ENCODE results near the gene MAGOHB.

The MAGOHB gene

GRCh38 chr12:10635306-10635705 lies 21.9 kb upstream of the MAGOHB start:
- Histone ChIP-seq H3K27me3 (ENCODE audit: control insufficient read depth in 1 of 2, insufficient read depth in 2 of 2, low read length in 2 of 2) (no peaks in the 10 kb centered on the region), H3K9me3 (ENCODE audit: control insufficient read depth in 1 of 2, low read length in 2 of 2) (no peaks in the 10 kb centered on the region), H3K9ac (ENCODE audit: low read depth in 1 of 2, low read length in 2 of 2) (no peak overlapping the region), H3K27ac (ENCODE audit: low read depth, low read length) (no peak overlapping the region), H3K4me3 (ENCODE audit: low read depth in 1 of 2, low read length in 2 of 2) (no peak overlapping the region), H3K36me3 (ENCODE audit: control insufficient read depth in 1 of 2, insufficient read depth in 2 of 2, low read length in 2 of 2) (no peaks in the 10 kb centered on the region), H3K4me1 (ENCODE audit: control insufficient read depth in 1 of 2, insufficient read depth in 2 of 2, low read length in 2 of 2) (peaks cover 5 to 20% of the 10 kb centered on the region in 2 donors)

- Histone ChIP-seq H3K4me1 (ENCODE audit: control insufficient read depth in 1 of 2, insufficient read depth in 2 of 2, low read length in 2 of 2) (peaks cover 5 to 17% of the 10 kb centered on the region in 2 donors), H3K36me3 (ENCODE audit: control insufficient read depth in 1 of 2, insufficient read depth in 2 of 2, low read length in 2 of 2) (no peaks in the 10 kb centered on the region), H3K9me3 (ENCODE audit: control insufficient read depth in 1 of 2, low read length in 2 of 2) (no peaks in the 10 kb centered on the region), H3K9ac (ENCODE audit: low read depth in 1 of 2, low read length in 2 of 2) (no peak overlapping the region), H3K27ac (ENCODE audit: low read depth, low read length) (no peak overlapping the region), H3K27me3 (ENCODE audit: control insufficient read depth in 1 of 2, insufficient read depth in 2 of 2, low read length in 2 of 2) (no peaks in the 10 kb centered on the region), H3K4me3 (ENCODE audit: low read depth in 1 of 2, low read length in 2 of 2) (no peak overlapping the region)
Observed at GRCh38 chr12:10634427-10634826, 21.0 kb upstream of the MAGOHB start.

- H3K27ac ChIP-seq (ENCODE audit: low read depth, low read length), result no peak overlapping the region
- H3K9ac ChIP-seq (ENCODE audit: low read depth in 1 of 2, low read length in 2 of 2), result no peak overlapping the region
- no peaks in the 10 kb centered on the region for H3K36me3 ChIP-seq (ENCODE audit: control insufficient read depth in 1 of 2, insufficient read depth in 2 of 2, low read length in 2 of 2)
- H3K4me3 ChIP-seq (ENCODE audit: low read depth in 1 of 2, low read length in 2 of 2), result no peak overlapping the region
- H3K9me3 ChIP-seq (ENCODE audit: control insufficient read depth in 1 of 2, low read length in 2 of 2), result no peaks in the 10 kb centered on the region
- H3K27me3 ChIP-seq (ENCODE audit: control insufficient read depth in 1 of 2, insufficient read depth in 2 of 2, low read length in 2 of 2), result no peaks in the 10 kb centered on the region
- H3K4me1 ChIP-seq (ENCODE audit: control insufficient read depth in 1 of 2, insufficient read depth in 2 of 2, low read length in 2 of 2), result peaks cover 5 to 9% of the 10 kb centered on the region in 2 donors
Observed at GRCh38 chr12:10633541-10633940, 20.1 kb upstream of the MAGOHB start.

- Histone ChIP-seq H3K4me1 (ENCODE audit: control insufficient read depth in 1 of 2, insufficient read depth in 2 of 2, low read length in 2 of 2) (no peaks in the 10 kb centered on the region), H3K4me3 (ENCODE audit: low read depth in 1 of 2, low read length in 2 of 2) (no peak overlapping the region), H3K9me3 (ENCODE audit: control insufficient read depth in 1 of 2, low read length in 2 of 2) (no peaks in the 10 kb centered on the region), H3K27me3 (ENCODE audit: control insufficient read depth in 1 of 2, insufficient read depth in 2 of 2, low read length in 2 of 2) (no peaks in the 10 kb centered on the region), H3K36me3 (ENCODE audit: control insufficient read depth in 1 of 2, insufficient read depth in 2 of 2, low read length in 2 of 2) (no peaks in the 10 kb centered on the region), H3K9ac (ENCODE audit: low read depth in 1 of 2, low read length in 2 of 2) (no peak overlapping the region), H3K27ac (ENCODE audit: low read depth, low read length) (no peak overlapping the region)
Observed at GRCh38 chr12:10632226-10632625, 18.8 kb upstream of the MAGOHB start.

GRCh38 chr12:10624605-10625004 lies 11.2 kb upstream of the MAGOHB start:
- H3K4me1 ChIP-seq (ENCODE audit: control insufficient read depth in 1 of 2, insufficient read depth in 2 of 2, low read length in 2 of 2), result no peaks in the 10 kb centered on the region
- no peak overlapping the region for H3K4me3 ChIP-seq (ENCODE audit: low read depth in 1 of 2, low read length in 2 of 2)
- no peak overlapping the region for H3K9ac ChIP-seq (ENCODE audit: low read depth in 1 of 2, low read length in 2 of 2)
- no peak overlapping the region for H3K27ac ChIP-seq (ENCODE audit: low read depth, low read length)
- H3K9me3 ChIP-seq (ENCODE audit: control insufficient read depth in 1 of 2, low read length in 2 of 2), result no peaks in the 10 kb centered on the region
- H3K27me3 ChIP-seq (ENCODE audit: control insufficient read depth in 1 of 2, insufficient read depth in 2 of 2, low read length in 2 of 2), result no peaks in the 10 kb centered on the region
- peaks cover 0 to 5% of the 10 kb centered on the region in 2 donors for H3K36me3 ChIP-seq (ENCODE audit: control insufficient read depth in 1 of 2, insufficient read depth in 2 of 2, low read length in 2 of 2)

- H3K27me3 ChIP-seq (ENCODE audit: control insufficient read depth in 1 of 2, insufficient read depth in 2 of 2, low read length in 2 of 2), result no peaks in the 10 kb centered on the region
- no peaks in the 10 kb centered on the region for H3K4me1 ChIP-seq (ENCODE audit: control insufficient read depth in 1 of 2, insufficient read depth in 2 of 2, low read length in 2 of 2)
- H3K9me3 ChIP-seq (ENCODE audit: control insufficient read depth in 1 of 2, low read length in 2 of 2), result no peaks in the 10 kb centered on the region
- no peak overlapping the region for H3K27ac ChIP-seq (ENCODE audit: low read depth, low read length)
- H3K4me3 ChIP-seq (ENCODE audit: low read depth in 1 of 2, low read length in 2 of 2), result no peak overlapping the region
- no peak overlapping the region for H3K9ac ChIP-seq (ENCODE audit: low read depth in 1 of 2, low read length in 2 of 2)
- peaks cover 0 to 5% of the 10 kb centered on the region in 2 donors for H3K36me3 ChIP-seq (ENCODE audit: control insufficient read depth in 1 of 2, insufficient read depth in 2 of 2, low read length in 2 of 2)
Observed at GRCh38 chr12:10623131-10623530, 9.7 kb upstream of the MAGOHB start.

GRCh38 chr12:10621278-10621677 lies 7.9 kb upstream of the MAGOHB start:
- H3K4me1 ChIP-seq (ENCODE audit: control insufficient read depth in 1 of 2, insufficient read depth in 2 of 2, low read length in 2 of 2), result no peaks in the 10 kb centered on the region
- H3K4me3 ChIP-seq (ENCODE audit: low read depth in 1 of 2, low read length in 2 of 2), result no peak overlapping the region
- no peaks in the 10 kb centered on the region for H3K9me3 ChIP-seq (ENCODE audit: control insufficient read depth in 1 of 2, low read length in 2 of 2)
- H3K27me3 ChIP-seq (ENCODE audit: control insufficient read depth in 1 of 2, insufficient read depth in 2 of 2, low read length in 2 of 2), result no peaks in the 10 kb centered on the region
- H3K27ac ChIP-seq (ENCODE audit: low read depth, low read length), result no peak overlapping the region
- H3K36me3 ChIP-seq (ENCODE audit: control insufficient read depth in 1 of 2, insufficient read depth in 2 of 2, low read length in 2 of 2), result peaks cover 0 to 5% of the 10 kb centered on the region in 2 donors
- H3K9ac ChIP-seq (ENCODE audit: low read depth in 1 of 2, low read length in 2 of 2), result no peak overlapping the region

GRCh38 chr12:10620078-10620779 lies 6.8 kb upstream of the MAGOHB start:
- no peak overlapping the region for H3K27ac ChIP-seq (ENCODE audit: low read depth, low read length)
- peaks cover 0 to 5% of the 10 kb centered on the region in 2 donors for H3K36me3 ChIP-seq (ENCODE audit: control insufficient read depth in 1 of 2, insufficient read depth in 2 of 2, low read length in 2 of 2)
- no peaks in the 10 kb centered on the region for H3K9me3 ChIP-seq (ENCODE audit: control insufficient read depth in 1 of 2, low read length in 2 of 2)
- no peak overlapping the region for H3K9ac ChIP-seq (ENCODE audit: low read depth in 1 of 2, low read length in 2 of 2)
- H3K4me3 ChIP-seq (ENCODE audit: low read depth in 1 of 2, low read length in 2 of 2), result no peak overlapping the region
- H3K4me1 ChIP-seq (ENCODE audit: control insufficient read depth in 1 of 2, insufficient read depth in 2 of 2, low read length in 2 of 2), result no peaks in the 10 kb centered on the region
- no peaks in the 10 kb centered on the region for H3K27me3 ChIP-seq (ENCODE audit: control insufficient read depth in 1 of 2, insufficient read depth in 2 of 2, low read length in 2 of 2)

- Histone ChIP-seq H3K4me1 (ENCODE audit: control insufficient read depth in 1 of 2, insufficient read depth in 2 of 2, low read length in 2 of 2) (peaks cover 0 to 3% of the 10 kb centered on the region in 2 donors), H3K36me3 (ENCODE audit: control insufficient read depth in 1 of 2, insufficient read depth in 2 of 2, low read length in 2 of 2) (peaks cover 0 to 5% of the 10 kb centered on the region in 2 donors), H3K27ac (ENCODE audit: low read depth, low read length) (no peak overlapping the region)
Observed at GRCh38 chr12:10618338-10618987, 5.1 kb upstream of the MAGOHB start.

GRCh38 chr12:10617863-10618262 lies 4.5 kb upstream of the MAGOHB start:
- H3K27ac ChIP-seq (ENCODE audit: low read depth, low read length), result no peak overlapping the region

More at GRCh38 chr12:10618338-10618987, 5.1 kb upstream of the MAGOHB start:
- H3K9me3 ChIP-seq (ENCODE audit: control insufficient read depth in 1 of 2, low read length in 2 of 2), result no peaks in the 10 kb centered on the region
- no peaks in the 10 kb centered on the region for H3K27me3 ChIP-seq (ENCODE audit: control insufficient read depth in 1 of 2, insufficient read depth in 2 of 2, low read length in 2 of 2)
- H3K9ac ChIP-seq (ENCODE audit: low read depth in 1 of 2, low read length in 2 of 2), result no peak overlapping the region
- no peak overlapping the region for H3K4me3 ChIP-seq (ENCODE audit: low read depth in 1 of 2, low read length in 2 of 2)

More at GRCh38 chr12:10617863-10618262, 4.5 kb upstream of the MAGOHB start:
- H3K27me3 ChIP-seq (ENCODE audit: control insufficient read depth in 1 of 2, insufficient read depth in 2 of 2, low read length in 2 of 2), result no peaks in the 10 kb centered on the region
- H3K4me1 ChIP-seq (ENCODE audit: control insufficient read depth in 1 of 2, insufficient read depth in 2 of 2, low read length in 2 of 2), result peaks cover 0 to 5% of the 10 kb centered on the region in 2 donors
- H3K9me3 ChIP-seq (ENCODE audit: control insufficient read depth in 1 of 2, low read length in 2 of 2), result no peaks in the 10 kb centered on the region
- no peak overlapping the region for H3K9ac ChIP-seq (ENCODE audit: low read depth in 1 of 2, low read length in 2 of 2)
- H3K36me3 ChIP-seq (ENCODE audit: control insufficient read depth in 1 of 2, insufficient read depth in 2 of 2, low read length in 2 of 2), result peaks cover 0 to 5% of the 10 kb centered on the region in 2 donors
- no peak overlapping the region for H3K4me3 ChIP-seq (ENCODE audit: low read depth in 1 of 2, low read length in 2 of 2)

All from duodenal mucosa (tissue), 2 donors.